Purkinje cell (primary cell): ENCODE results near the gene ZC3H12A. TPM values are rescaled to one million over a fixed set of nuclear protein-coding genes. Genes with fewer than 3 reads are reported as not detected.

ENCODE experiments used
- polyA plus RNA-seq: library from polyadenylated mRNA; unstranded; fragments of >200 nt; fragmentation: Nextera tagmentation; gene quantifications from 2 replicates; pipeline ENCODE4 v1.2.1, GENCODE V29; 2014

The ZC3H12A gene
- polyA plus RNA-seq: not detected in 2 replicates

DNA sequence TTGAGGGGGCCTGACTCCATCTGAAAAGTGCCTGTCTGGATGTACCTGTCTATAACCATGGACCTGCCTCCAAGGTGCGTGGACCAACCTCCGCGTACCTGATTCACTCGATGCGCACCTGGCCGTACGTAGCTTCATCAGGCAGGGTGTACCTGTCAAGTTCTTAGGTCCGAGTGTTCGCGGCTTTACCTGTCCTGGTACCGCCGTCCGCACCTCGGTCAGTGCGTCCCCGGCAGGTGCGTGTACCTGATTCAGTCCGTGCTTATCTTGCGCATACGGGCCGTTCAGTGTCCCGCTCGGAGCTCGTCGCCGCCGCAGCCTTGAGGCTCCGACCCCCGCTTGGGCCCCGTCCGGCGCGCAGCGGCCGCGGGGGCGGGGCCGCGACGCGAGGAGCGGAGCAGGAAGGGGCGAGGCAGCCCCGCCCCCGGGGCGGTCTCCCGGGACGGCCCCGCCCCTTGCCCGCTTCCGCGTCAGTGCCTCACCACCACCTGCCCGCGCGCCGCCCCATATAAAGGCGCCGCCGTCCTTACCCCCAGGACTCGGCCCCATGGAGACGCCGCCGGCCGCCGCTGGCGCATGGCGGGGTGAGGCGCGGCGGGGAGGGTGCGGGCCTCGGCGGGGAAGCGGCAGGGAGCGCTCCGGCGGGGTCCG lies at the start of gene ZC3H12A:
Gene ZC3H12A, plus strand, starts transcription at position 535 of the 651 bp plus-strand sequence. CDS start 917 bp downstream, outside the sequence.

GRCh38 chr1:37514350-37515184 lies 40.2 kb downstream of the ZC3H12A start, which contains the start of gene MEAF6:
Gene MEAF6, minus strand, starts transcription at chr1:37514766. Its CDS starts 20 bp downstream, at chr1:37514746.

Other genes starting within 250 kb of the ZC3H12A start
- gene MEAF6, start 40.2 kb downstream of the ZC3H12A start, polyA plus RNA-seq: 35.8 and 53.3 TPM in 2 replicates
- 2.3 and 2.8 TPM in 2 replicates for gene SNIP1, start 79.7 kb downstream of the ZC3H12A start, polyA plus RNA-seq
- gene DNALI1, start 82.4 kb downstream of the ZC3H12A start, polyA plus RNA-seq: 8.0 and 9.0 TPM in 2 replicates
- 13.2 and 18.2 TPM in 2 replicates for gene GNL2, start 121.4 kb downstream of the ZC3H12A start, polyA plus RNA-seq
- not detected in 2 replicates for gene RSPO1, start 160.3 kb downstream of the ZC3H12A start, polyA plus RNA-seq
- gene CDCA8, start 217.9 kb downstream of the ZC3H12A start, polyA plus RNA-seq: 0.44 and 2.9 TPM in 2 replicates